IPS-18c (cell line): Measurements from ENCODE around the gene IGSF8.
"Not testable (repeated sequence)": the region's sequence is repeated elsewhere in the genome, so short reads cannot be mapped to it uniquely, and the experiment has no call there.

Experiments
- H3K4me3 ChIP-seq: 2 replicates; pipeline ENCODE4 v1.7.0; 2013; ENCODE audit warnings: low read depth, mild to moderate bottlenecking, low read length, moderate library complexity; ENCODE audit not compliant: insufficient read depth
- H3K9me3 ChIP-seq: one replicate; pipeline ENCODE4 v1.6.1; 2013; ENCODE audit warnings: mild to moderate bottlenecking, low read length, moderate library complexity; ENCODE audit not compliant: control insufficient read depth, insufficient read depth

The IGSF8 gene

GRCh38 chr1:160114085-160114484 is 15.7 kb upstream of the IGSF8 start:
- Histone ChIP-seq H3K9me3 (peaks cover 2% of the 10 kb centered on the region), H3K4me3 (no peak overlapping the region)

- Histone ChIP-seq H3K9me3 (peaks cover 2% of the 10 kb centered on the region), H3K4me3 (no peak overlapping the region)
Observed at GRCh38 chr1:160113407-160113806, 15.0 kb upstream of the IGSF8 start.

GRCh38 chr1:160112357-160112756 is 13.9 kb upstream of the IGSF8 start:
- Histone ChIP-seq H3K9me3 (peaks cover 2% of the 10 kb centered on the region), H3K4me3 (no peak overlapping the region)

GRCh38 chr1:160111462-160111861 is 13.0 kb upstream of the IGSF8 start:
- H3K9me3 ChIP-seq, H3K4me3 ChIP-seq: not testable (repeated sequence)

GRCh38 chr1:160109686-160110085 is 11.3 kb upstream of the IGSF8 start:
- H3K9me3 ChIP-seq: no peaks in the 10 kb centered on the region

GRCh38 chr1:160108888-160109662 is 10.7 kb upstream of the IGSF8 start:
- Histone ChIP-seq H3K9me3 (no peaks in the 10 kb centered on the region), H3K4me3 (0 out of 2 replicates have a peak overlapping the region, but pooled peaks have one; percentile 0)

More at GRCh38 chr1:160109686-160110085, 11.3 kb upstream of the IGSF8 start:
- H3K4me3 ChIP-seq: peak overlapping the region; percentile 0; the same call in 1 of the 2 replicates

- H3K9me3 ChIP-seq: no peaks in the 10 kb centered on the region
- H3K4me3 ChIP-seq: no peak overlapping the region
Observed at GRCh38 chr1:160107512-160107911, 9.1 kb upstream of the IGSF8 start.

- Histone ChIP-seq H3K9me3 (no peaks in the 10 kb centered on the region), H3K4me3 (no peak overlapping the region)
Observed at GRCh38 chr1:160105155-160105554, 6.7 kb upstream of the IGSF8 start.

GRCh38 chr1:160104486-160104885 is 6.1 kb upstream of the IGSF8 start:
- Histone ChIP-seq H3K4me3 (no peak overlapping the region), H3K9me3 (no peaks in the 10 kb centered on the region)

- H3K9me3 ChIP-seq: no peaks in the 10 kb centered on the region
- no peak overlapping the region for H3K4me3 ChIP-seq
Observed at GRCh38 chr1:160103658-160104408, 5.4 kb upstream of the IGSF8 start.

GRCh38 chr1:160101717-160102522 is 3.5 kb upstream of the IGSF8 start:
- no peak overlapping the region for H3K4me3 ChIP-seq

GRCh38 chr1:160101037-160101716 is 2.8 kb upstream of the IGSF8 start:
- Histone ChIP-seq H3K9me3 (no peaks in the 10 kb centered on the region), H3K4me3 (no peak overlapping the region)

More at GRCh38 chr1:160101717-160102522, 3.5 kb upstream of the IGSF8 start:
- no peaks in the 10 kb centered on the region for H3K9me3 ChIP-seq

GRCh38 chr1:160099716-160100375 is 1.4 kb upstream of the IGSF8 start:
- H3K4me3 ChIP-seq: no peak overlapping the region
- no peaks in the 10 kb centered on the region for H3K9me3 ChIP-seq

- H3K4me3 ChIP-seq: peak overlapping the region; percentile 64
- H3K9me3 ChIP-seq: no peaks in the 10 kb centered on the region
Observed at GRCh38 chr1:160098852-160099561, 588 bp upstream of the IGSF8 start.

- no peaks in the 10 kb centered on the region for H3K9me3 ChIP-seq
- H3K4me3 ChIP-seq: peak overlapping the region; percentile 71
Observed at GRCh38 chr1:160097151-160097910, 1.1 kb downstream of the IGSF8 start.
